Measurements from ENCODE around the gene MYBPC3. TPM values are rescaled to one million over a fixed set of nuclear protein-coding genes. Genes with fewer than 3 reads are reported as not detected.

Gene MYBPC3
- total and polyA plus RNA-seq, 12 donors: 0.54 to 5.8 (median 2.0) TPM

DNA sequence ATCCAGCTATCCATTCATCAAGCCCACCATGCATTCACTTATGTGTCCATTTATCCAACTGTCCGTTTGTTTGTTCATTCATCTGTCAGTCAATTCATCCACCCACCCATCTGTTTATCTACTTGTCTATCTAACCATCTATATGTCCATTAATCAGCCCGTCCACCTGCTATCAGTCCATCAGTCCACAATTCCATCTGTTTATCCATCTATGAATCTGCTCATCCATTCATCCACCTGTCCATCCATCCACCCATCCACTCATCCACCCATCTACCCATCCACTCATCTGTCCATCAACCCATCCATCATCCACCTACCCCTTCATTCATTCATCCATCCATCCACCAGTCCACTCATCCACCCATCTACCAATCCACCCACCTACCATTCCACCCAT, 26.8 kb upstream of the MYBPC3 start:
- Histone ChIP-seq H3K4me1 (replicated peaks in 1 of 2) (no peaks in the 10 kb centered on the region), H3K4me3 (no peak overlapping the region), H3K27ac (no peak overlapping the region), H3K36me3 (replicated peaks in 1 of 2) (no peaks in the 10 kb centered on the region), H3K9me3 (replicated peaks in 1 of 3) (no peaks in the 10 kb centered on the region), H3K27me3 (no peaks in the 10 kb centered on the region)
- TF ChIP-seq, protein P1, sequence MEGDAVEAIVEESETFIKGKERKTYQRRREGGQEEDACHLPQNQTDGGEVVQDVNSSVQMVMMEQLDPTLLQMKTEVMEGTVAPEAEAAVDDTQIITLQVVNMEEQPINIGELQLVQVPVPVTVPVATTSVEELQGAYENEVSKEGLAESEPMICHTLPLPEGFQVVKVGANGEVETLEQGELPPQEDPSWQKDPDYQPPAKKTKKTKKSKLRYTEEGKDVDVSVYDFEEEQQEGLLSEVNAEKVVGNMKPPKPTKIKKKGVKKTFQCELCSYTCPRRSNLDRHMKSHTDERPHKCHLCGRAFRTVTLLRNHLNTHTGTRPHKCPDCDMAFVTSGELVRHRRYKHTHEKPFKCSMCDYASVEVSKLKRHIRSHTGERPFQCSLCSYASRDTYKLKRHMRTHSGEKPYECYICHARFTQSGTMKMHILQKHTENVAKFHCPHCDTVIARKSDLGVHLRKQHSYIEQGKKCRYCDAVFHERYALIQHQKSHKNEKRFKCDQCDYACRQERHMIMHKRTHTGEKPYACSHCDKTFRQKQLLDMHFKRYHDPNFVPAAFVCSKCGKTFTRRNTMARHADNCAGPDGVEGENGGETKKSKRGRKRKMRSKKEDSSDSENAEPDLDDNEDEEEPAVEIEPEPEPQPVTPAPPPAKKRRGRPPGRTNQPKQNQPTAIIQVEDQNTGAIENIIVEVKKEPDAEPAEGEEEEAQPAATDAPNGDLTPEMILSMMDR (IDR thresholded peaks at IDR 0.05): no peak
- no peak for TF ChIP-seq POLR2A (IDR thresholded peaks at IDR 0.05)
- 80 to 95% (median 88%) methylated on average over 2 of the region's 2 CpGs for WGBS, 4 donors
- intact Hi-C loops (cut with DNase I): loop anchor here in 1 of 2 donors (5.0 kb wide), 2 partner anchors 33 to 73 kb away; no protein-coding TSS in a partner anchor
- DNase-seq: no peak

DNA sequence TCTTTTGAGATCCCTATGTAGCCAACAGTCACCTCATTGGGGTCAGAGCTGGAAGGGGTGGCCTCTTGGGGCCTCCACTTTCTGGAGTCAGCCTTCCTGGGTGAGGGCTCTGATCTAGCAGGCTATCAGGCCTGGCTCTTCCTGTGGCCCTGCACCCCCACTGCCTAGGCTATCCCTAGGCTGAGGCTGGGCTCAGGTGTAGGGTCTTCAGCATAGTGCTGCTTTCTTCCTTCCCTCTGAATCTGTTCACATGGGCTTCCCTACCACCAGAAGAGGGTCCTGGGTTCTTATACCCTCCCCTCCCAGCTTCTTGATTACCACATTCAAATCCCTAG, 26.3 kb upstream of the MYBPC3 start:
- Histone ChIP-seq H3K4me1 (replicated peaks in 1 of 2) (no peaks in the 10 kb centered on the region), H3K27ac (peak overlapping the region in 4 of 5 donors; percentile 21 to 90 (median 64)), H3K9me3 (replicated peaks in 1 of 3) (no peaks in the 10 kb centered on the region), H3K36me3 (replicated peaks in 1 of 2) (no peaks in the 10 kb centered on the region), H3K27me3 (no peaks in the 10 kb centered on the region), H3K4me3 (no peak overlapping the region)
- intact Hi-C loops (cut with DNase I): loop anchor here in 1 of 2 donors (5.0 kb wide), 2 partner anchors 33 to 73 kb away; no protein-coding TSS in a partner anchor
- TF ChIP-seq, protein P1 (IDR thresholded peaks at IDR 0.05): no peak
- TF ChIP-seq POLR2A (IDR thresholded peaks at IDR 0.05): no peak
- no peak for DNase-seq

DNA sequence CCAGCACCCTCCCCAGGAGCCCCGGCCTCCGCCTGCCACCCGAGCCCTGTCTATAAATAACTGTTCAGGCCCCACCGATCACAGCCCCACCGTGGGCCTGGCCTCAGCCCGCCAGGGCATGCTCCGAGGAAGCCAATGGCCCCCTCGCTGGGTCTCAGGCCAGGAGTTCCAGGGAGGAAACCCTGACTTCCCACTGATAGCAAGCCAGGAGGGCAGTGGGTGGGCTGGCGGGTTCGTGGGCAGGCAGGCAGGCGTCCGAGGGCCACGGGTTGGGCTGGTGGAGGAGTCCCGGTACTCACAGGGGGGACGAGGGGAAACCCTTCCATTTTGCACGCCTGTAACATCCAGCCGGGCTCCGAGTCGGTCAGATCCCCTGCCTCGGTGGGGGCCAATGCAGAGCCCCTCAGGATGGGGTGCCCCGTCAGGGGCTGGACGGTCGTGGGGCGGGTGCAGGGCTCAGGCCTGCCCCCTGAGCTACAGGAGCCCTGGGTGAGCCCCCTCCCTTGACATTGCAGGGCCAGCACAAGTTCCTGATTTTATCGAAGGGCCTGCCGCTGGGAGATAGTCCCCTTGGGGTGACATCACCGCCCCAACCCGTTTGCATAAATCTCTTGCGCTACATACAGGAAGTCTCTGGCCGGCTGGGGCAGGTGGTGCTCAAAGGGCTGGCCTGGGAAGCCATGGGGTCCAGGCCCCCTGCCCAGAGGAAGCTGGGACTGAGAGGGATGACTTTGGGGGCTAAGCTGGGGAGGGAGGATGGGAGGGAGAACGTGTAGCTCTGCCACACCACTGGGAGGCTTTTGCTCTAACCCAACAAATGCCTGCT, 25.7 kb upstream of the MYBPC3 start, which contains the start of gene SPI1:
TSS of gene SPI1 (minus strand) at position 538 of the 826 bp plus-strand sequence. CDS start at position 344, 194 bp downstream.
- H3K27ac ChIP-seq: peak within 1 kb of the TSS; percentile 21 to 90 (median 62)
- H3K4me1 ChIP-seq (replicated peaks in 1 of 2): no peaks in the 10 kb centered on the region
- H3K9me3 ChIP-seq (replicated peaks in 1 of 3): no peaks in the 10 kb centered on the region
- 64 to 84% (median 66%) methylated on average over 11 to 31 of the region's 31 CpGs for WGBS, 4 donors
- intact Hi-C loops (cut with DNase I): loop anchor here in 1 of 2 donors (5.0 kb wide), 2 partner anchors 34 to 74 kb away; no protein-coding TSS in a partner anchor
- peak in 5 of 7 donors; percentile 65 to 82 (median 66) for DNase-seq
- peak within 1 kb of the TSS in 1 of 4 donors; percentile 46 for H3K4me3 ChIP-seq
- no peaks in the 10 kb centered on the region for H3K36me3 ChIP-seq (replicated peaks in 1 of 2)
- H3K27me3 ChIP-seq: no peaks in the 10 kb centered on the region
- TF ChIP-seq POLR2A (IDR thresholded peaks at IDR 0.05): peak in 1 of 2 donors; percentile 10
- TF ChIP-seq, protein P1 (IDR thresholded peaks at IDR 0.05): no peak

DNA sequence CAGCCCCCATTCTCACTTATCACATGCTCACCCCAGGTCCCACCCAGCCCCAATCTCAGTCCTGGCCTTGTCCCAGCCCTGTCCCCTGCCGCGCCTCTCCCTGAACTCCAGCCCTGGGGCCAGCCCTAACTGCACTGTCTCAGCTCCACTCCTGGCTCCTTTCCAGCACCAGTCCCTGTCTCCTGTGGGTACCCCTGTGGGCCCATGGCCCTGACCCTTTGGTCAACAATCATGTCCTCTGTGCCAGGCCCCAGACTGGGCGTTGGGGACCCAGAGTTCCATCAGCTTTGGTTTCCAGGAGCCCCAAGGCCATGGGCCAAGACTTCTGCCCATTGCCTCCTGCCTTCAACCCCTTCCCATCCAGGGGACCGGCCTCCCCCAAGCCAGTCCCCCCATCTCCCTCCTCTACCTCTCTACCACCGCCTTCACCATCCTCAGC, 25.1 kb upstream of the MYBPC3 start:
- intact Hi-C loops (cut with DNase I): loop anchor here in 1 of 2 donors (5.0 kb wide), 2 partner anchors 35 to 75 kb away; no protein-coding TSS in a partner anchor
- DNase-seq: no peak
- H3K4me3 ChIP-seq: peak overlapping the region in 1 of 4 donors; percentile 46

More for the DNA sequence above, 25.1 kb upstream of the MYBPC3 start:
- H3K27me3 ChIP-seq: no peaks in the 10 kb centered on the region
- WGBS, 4 donors: 68 to 79% (median 75%) methylated on average over 5 of the region's 5 CpGs
- no peaks in the 10 kb centered on the region for H3K36me3 ChIP-seq (replicated peaks in 1 of 2)
- no peak for TF ChIP-seq POLR2A (IDR thresholded peaks at IDR 0.05)
- TF ChIP-seq, protein P1 (IDR thresholded peaks at IDR 0.05): no peak
- H3K4me1 ChIP-seq (replicated peaks in 1 of 2): no peaks in the 10 kb centered on the region
- peak overlapping the region; percentile 21 to 90 (median 62) for H3K27ac ChIP-seq
- H3K9me3 ChIP-seq (replicated peaks in 1 of 3): no peaks in the 10 kb centered on the region
